ENCODE results near the gene CTCF.

- TF ChIP-seq CTCF (conservative IDR thresholded peaks at IDR 0.05 in 1 of 2, IDR thresholded peaks at IDR 0.05 in 1 of 2; ENCODE audit: low read depth in 1 of 2, low read length in 2 of 2) (no peak), EZH2 (IDR thresholded peaks at IDR 0.05; ENCODE audit: low read length, missing control alignments) (no peak)
These were observed 51.5 kb downstream of the CTCF start for GRCh38 chr16:67613808-67614207.
